C4-2B (cell line): ENCODE results near the gene MT1G.
"Not testable (repeated sequence)": the region's sequence is repeated elsewhere in the genome, so short reads cannot be mapped to it uniquely, and the experiment has no call there.

Source experiments
- H3K27ac ChIP-seq: fragments of 450-650 bp; 2 replicates; pipeline ENCODE4 v1.5.1; 2017
- CTCF ChIP-seq: fragments of 450-650 bp; conservative IDR thresholded peaks from 2 replicates; pipeline ENCODE4 v1.5.1; 2017; ENCODE audit warnings: mild to moderate bottlenecking
- ZFX ChIP-seq: fragments of 450-650 bp; IDR thresholded peaks from 2 replicates; pipeline ENCODE4 v1.6.1; 2017

MT1G gene

GRCh38 chr16:56667581-56668571 is at the start of gene MT1G:
Gene MT1G, minus strand, starts transcription at chr16:56668065. Its CDS starts 72 bp downstream, at chr16:56667993.
- TF ChIP-seq CTCF = no peak
- no peak for TF ChIP-seq ZFX
- H3K27ac ChIP-seq = no peak within 1 kb of the TSS

- not testable (repeated sequence) for H3K27ac ChIP-seq
These were observed 49.7 kb upstream of the MT1G start for GRCh38 chr16:56717532-56717931.

GRCh38 chr16:56716761-56717160 is 48.9 kb upstream of the MT1G start:
- TF ChIP-seq ZFX = no peak
- no peak for TF ChIP-seq CTCF
- no peak overlapping the region for H3K27ac ChIP-seq

GRCh38 chr16:56715126-56715525 is 47.3 kb upstream of the MT1G start:
- TF ChIP-seq ZFX (no peak), CTCF (no peak; the same call in 1 of the 2 replicates)
- H3K27ac ChIP-seq = no peak overlapping the region

GRCh38 chr16:56713794-56714193 is 45.9 kb upstream of the MT1G start:
- TF ChIP-seq CTCF = no peak
- TF ChIP-seq ZFX = no peak
- no peak overlapping the region for H3K27ac ChIP-seq

- TF ChIP-seq CTCF (no peak), ZFX (no peak)
- H3K27ac ChIP-seq = no peak overlapping the region
These were observed 44.0 kb upstream of the MT1G start for GRCh38 chr16:56711862-56712261.

GRCh38 chr16:56710181-56710737 is 42.4 kb upstream of the MT1G start:
- no peak for TF ChIP-seq ZFX
- TF ChIP-seq CTCF = no peak
- no peak overlapping the region for H3K27ac ChIP-seq
